ENCODE data around the gene SFMBT1. TPM values are rescaled to one million over a fixed set of nuclear protein-coding genes. Genes with fewer than 3 reads are reported as not detected.
"Not testable (repeated sequence)": the region's sequence is repeated elsewhere in the genome, so short reads cannot be mapped to it uniquely, and the experiment has no call there.

The SFMBT1 gene
- total and polyA plus RNA-seq, 2 of the 8 experiments (the other 6 are each of a cell fraction or from before 2014, with no cell fraction given), result 8.1 to 16.8 TPM

- H3K9ac ChIP-seq (replicated peaks in 1 of 4; ENCODE audit: extremely low read depth in 1 of 4, low read depth in 3 of 4, low read length in 3 of 4); H3K4me3 ChIP-seq (ENCODE audit: extremely low read depth in 1 of 4, insufficient read depth in 2 of 4, low read depth in 3 of 4, low read length in 4 of 4); H2BK5ac ChIP-seq (ENCODE audit: low read depth, low read length); H3K9me3 ChIP-seq (ENCODE audit: insufficient read depth in 2 of 2, low read depth in 1 of 2, low read length in 1 of 2); H3K23me2 ChIP-seq (ENCODE audit: low read depth, low read length); H3K27ac ChIP-seq (ENCODE audit: low read depth, low read length); H2BK120ac ChIP-seq (replicated peaks; ENCODE audit: low read depth, low read length); H2AK5ac ChIP-seq (ENCODE audit: low read depth, low read length); H3K79me1 ChIP-seq (ENCODE audit: low read depth, low read length); H4K8ac ChIP-seq (ENCODE audit: extremely low read depth, insufficient read depth, low read length); H3K27me3 ChIP-seq (replicated peaks in 1 of 4; ENCODE audit: control insufficient read depth in 3 of 4, extremely low read depth in 1 of 4, insufficient read depth in 3 of 4, low read length in 3 of 4); H3K4ac ChIP-seq (replicated peaks; ENCODE audit: insufficient read length, low read depth, low read length); FAIRE-seq; H2AFZ ChIP-seq (ENCODE audit: low read length); H2BK20ac ChIP-seq (ENCODE audit: low read length); H4K5ac ChIP-seq (ENCODE audit: insufficient read length, low read depth, low read length); H3K14ac ChIP-seq (ENCODE audit: insufficient read length); H3K56ac ChIP-seq (replicated peaks; ENCODE audit: insufficient read length, low read depth, low read length); H4K20me1 ChIP-seq (replicated peaks in 1 of 2; ENCODE audit: control insufficient read depth in 1 of 2, insufficient read depth in 2 of 2, low read length in 2 of 2); H2BK15ac ChIP-seq (ENCODE audit: low read length); H3K4me2 ChIP-seq (ENCODE audit: insufficient read depth in 1 of 2, low read depth in 2 of 2, low read length in 2 of 2); H3K18ac ChIP-seq (ENCODE audit: extremely low read depth, low read length); H3K4me1 ChIP-seq (replicated peaks in 1 of 4; ENCODE audit: control insufficient read depth in 3 of 4, insufficient read depth in 4 of 4, low read length in 3 of 4); H3K79me2 ChIP-seq (ENCODE audit: control insufficient read depth in 1 of 2, insufficient read depth in 2 of 2, low read length in 2 of 2); H4K91ac ChIP-seq (replicated peaks; ENCODE audit: insufficient read length, low read length); H3K36me3 ChIP-seq (ENCODE audit: control insufficient read depth in 2 of 4, insufficient read depth in 4 of 4, low read length in 3 of 4); H2BK12ac ChIP-seq (ENCODE audit: low read depth, low read length); H3K23ac ChIP-seq (ENCODE audit: insufficient read length): not testable (repeated sequence)
- WGBS, 2 experiments (ENCODE audit: extremely low coverage in 1 of 2, insufficient coverage in 1 of 2, insufficient read length in 1 of 2, insufficient replicate concordance in 2 of 2, low coverage in 1 of 2, low lambda C conversion rate in 2 of 2, missing lambda C conversion rate in 1 of 2), result 96% methylated on average over 6 of the region's 7 CpGs; no CpG with 5 or more reads in 1 of the 2 experiments
- ChIA-PET POLR2A (ENCODE audit: partially characterized antibody) (interaction anchor here (1.3 kb wide), 1 partner anchor 7 kb away, joined by 3 read pairs; no protein-coding TSS in a partner anchor), CTCF (ENCODE audit: partially characterized antibody) (interaction anchor here (0.6 to 1.5 kb wide), 4 partner anchors 17 to 219 kb away, joined by 3 to 5 read pairs (median 4); no protein-coding TSS in a partner anchor)
- peak in 1 of 2 experiments; percentile 17 for DNase-seq (ENCODE audit: low read depth in 1 of 2, low spot score in 2 of 2)
Observed at GRCh38 chr3:53054233-53054632, 8.4 kb upstream of the SFMBT1 start.
